Cardiac fibroblast (primary cell): ENCODE results near the gene ASTN2.

Source experiments
- DNase-seq, 2 donors: peaks; one replicate each; pipeline versions ENCODE4 v3.0.0 to v3.0.0-alpha.2; 2010; ENCODE audit warnings: low read depth in 2 of 2
- H3K4me3 ChIP-seq, 2 donors: replicated peaks in 1 of 2; 1 replicate in 1 of 2; 2 replicates in 1 of 2; pipeline ENCODE4 v1.5.1; 2011; ENCODE audit warnings: low read depth in 2 of 2, low read length in 2 of 2, mild to moderate bottlenecking in 2 of 2, moderate library complexity in 1 of 2
- CTCF ChIP-seq: IDR thresholded peaks from one replicate; pipeline ENCODE4 v1.5.1; 2011; ENCODE audit warnings: low read depth, mild to moderate bottlenecking, low read length, inconsistent platforms

The ASTN2 gene

DNA sequence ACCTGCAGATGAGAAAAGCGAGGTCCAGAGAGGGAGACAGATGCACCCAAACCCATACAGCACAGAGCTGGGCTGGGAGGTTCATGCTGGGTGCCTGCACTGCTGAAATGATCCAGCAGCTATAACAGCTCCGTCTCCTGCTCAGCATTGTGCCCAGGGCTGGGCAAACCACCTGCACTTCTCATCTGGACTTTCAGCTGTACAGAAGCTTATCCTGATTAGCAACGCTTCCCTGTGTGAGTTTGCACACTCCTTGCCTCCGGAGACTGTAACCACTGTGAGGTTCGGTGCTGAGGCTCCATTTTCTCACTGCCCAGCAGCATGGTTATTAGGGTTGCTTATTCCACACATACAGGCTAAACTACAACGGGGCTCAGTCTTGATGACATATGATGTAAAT lies 326.1 kb downstream of the ASTN2 start:
- no peak overlapping the region for H3K4me3 ChIP-seq
- TF ChIP-seq CTCF = no peak
- DNase-seq = no peak

DNA sequence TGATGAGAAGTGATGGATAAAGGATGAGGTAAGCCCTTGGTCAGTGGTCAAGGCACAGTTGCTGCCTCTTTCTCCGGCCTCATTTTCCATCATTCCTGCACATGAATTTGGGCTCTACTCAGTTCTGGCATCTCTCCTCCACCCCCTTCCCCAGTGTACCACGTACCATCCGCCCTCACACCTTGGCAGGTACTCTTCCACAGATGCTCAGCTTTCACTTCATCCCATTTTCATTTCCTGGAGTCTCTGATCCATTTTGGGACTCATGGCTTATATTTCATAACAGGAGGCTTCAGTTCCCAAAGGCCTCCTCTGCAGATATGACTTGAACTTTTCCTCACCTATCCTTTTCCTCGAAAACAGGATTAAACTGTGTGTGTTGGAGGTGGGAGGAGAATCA lies 326.7 kb downstream of the ASTN2 start:
- H3K4me3 ChIP-seq = no peak overlapping the region
- no peak for DNase-seq
- no peak for TF ChIP-seq CTCF

- DNase-seq = no peak
- no peak for TF ChIP-seq CTCF
- H3K4me3 ChIP-seq = no peak overlapping the region
These were observed 330.6 kb downstream of the ASTN2 start for GRCh38 chr9:117084221-117084620.

DNA sequence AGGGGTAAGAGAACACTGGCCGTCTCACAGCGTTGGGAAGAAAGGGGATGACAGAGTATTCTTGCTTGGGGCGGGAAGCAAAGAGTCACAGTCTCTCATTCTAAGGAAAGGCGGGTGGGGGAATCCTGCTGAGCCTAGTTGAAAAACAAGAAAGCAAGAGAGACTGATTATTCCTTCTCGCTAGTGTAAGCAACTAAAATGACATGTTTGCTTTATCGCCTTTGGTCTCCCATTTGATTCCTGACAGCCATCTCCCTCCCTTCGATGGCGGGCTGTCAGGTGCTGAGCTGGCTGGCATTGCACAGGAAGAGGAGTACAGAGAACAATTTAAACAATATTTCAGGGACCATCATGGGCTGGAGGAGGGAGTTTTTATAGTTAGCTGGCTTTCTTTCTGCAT lies 331.3 kb downstream of the ASTN2 start:
- TF ChIP-seq CTCF = no peak
- no peak for DNase-seq
- H3K4me3 ChIP-seq = no peak overlapping the region

DNA sequence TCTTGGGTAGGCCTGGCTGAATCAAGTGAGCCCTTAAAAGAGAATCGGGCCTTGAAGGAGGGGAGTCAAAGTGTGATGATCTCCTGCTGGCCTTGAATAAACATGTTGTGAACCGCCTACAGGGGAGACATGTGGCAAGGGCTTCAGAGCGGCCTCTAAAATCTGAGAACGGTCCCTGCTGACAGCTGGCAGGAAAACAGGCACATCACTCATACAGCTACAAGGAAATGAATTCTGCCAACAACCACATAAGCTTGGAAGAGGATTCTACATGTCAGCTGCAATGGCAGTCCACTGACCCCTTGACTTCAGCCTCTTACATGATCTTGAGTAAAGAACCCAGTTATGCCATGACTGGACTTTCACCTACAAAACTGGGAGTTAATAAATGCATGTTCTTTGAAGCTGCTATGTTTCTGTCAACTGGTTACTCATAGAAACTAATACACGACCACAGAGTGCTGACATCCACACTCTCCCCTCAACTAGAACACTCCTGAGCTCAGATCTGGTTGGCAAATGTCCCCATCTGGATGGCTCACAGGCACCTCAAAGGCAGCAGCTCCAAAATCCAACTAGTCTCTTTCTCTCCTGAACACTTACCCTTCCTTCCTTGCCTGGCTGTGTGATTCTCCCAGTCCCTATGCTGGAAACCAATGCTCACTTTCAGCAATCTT lies 333.1 kb downstream of the ASTN2 start:
- no peak overlapping the region for H3K4me3 ChIP-seq
- TF ChIP-seq CTCF = no peak
- DNase-seq = no peak

DNA sequence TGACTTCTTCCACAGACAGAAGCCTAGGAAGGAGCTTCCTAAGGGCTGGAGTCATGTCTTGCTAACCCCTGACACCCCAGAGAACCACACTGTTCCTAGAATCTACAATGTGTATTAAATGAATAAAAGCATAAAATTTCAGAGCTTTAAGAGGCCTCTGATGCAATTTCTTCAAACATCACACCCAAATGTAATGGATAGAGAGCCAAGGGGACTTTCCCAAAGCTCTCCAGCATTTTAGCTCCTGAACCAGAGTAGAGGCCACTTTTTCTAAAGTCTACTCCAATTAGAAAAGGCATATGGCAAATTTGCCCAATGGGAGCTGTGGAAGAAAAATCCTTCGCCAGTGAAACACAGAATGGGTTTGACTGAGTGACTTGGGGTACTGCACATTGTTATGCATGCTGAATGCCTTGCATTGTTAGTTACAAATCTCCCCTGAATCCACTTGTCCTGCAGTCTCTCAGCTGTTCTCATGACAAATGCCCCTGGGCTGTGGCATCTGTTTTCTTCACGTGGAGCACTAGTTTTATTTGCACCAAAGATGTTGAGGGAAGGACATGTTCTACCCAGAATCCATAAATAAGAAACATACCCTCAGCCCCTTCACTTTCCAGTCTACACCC lies 334.0 kb downstream of the ASTN2 start:
- no peak for TF ChIP-seq CTCF
- no peak overlapping the region for H3K4me3 ChIP-seq
- DNase-seq = no peak
